HEK293 (cell line): ENCODE results near the gene WDR45B.
A peak's percentile ranks its signal among the peaks of the same experiment; 100 is the strongest.

ENCODE experiments used
- CTCF ChIA-PET: fragments of 350-600 bp; formaldehyde crosslinking; extraction: SDS; loops from one replicate; lab custom pipeline; 2021; ENCODE audit warnings: antibody characterized with exemption; lab: Yijun Ruan, JAX
- POLR2A ChIA-PET: fragments of 300-600 bp; formaldehyde crosslinking; extraction: SDS; loops from one replicate; lab custom pipeline; 2020; ENCODE audit warnings: antibody characterized with exemption, inconsistent platforms; lab: Yijun Ruan, JAX
- H3K27ac ChIP-seq: fragments of 200-500 bp; sonication (Bioruptor generic); 2 replicates; pipeline ENCODE4 v1.5.1; 2014; ENCODE audit warnings: low read depth, low read length, control low read depth, inconsistent platforms; ENCODE audit errors: extremely low read depth
- H3K36me3 ChIP-seq, 2 experiments: fragments of 200-500 bp in 1 of 2; sonication (Bioruptor generic) in 1 of 2; 1 replicate in 1 of 2; 2 replicates in 1 of 2; pipeline ENCODE4 v1.5.1; 2014 to 2017; ENCODE audit warnings: inconsistent platforms in 2 of 2, low read length in 2 of 2; ENCODE audit not compliant: control insufficient read depth in 2 of 2, insufficient read depth in 1 of 2
- H3K4me1 ChIP-seq: fragments of 200-500 bp; sonication (Bioruptor generic); 2 replicates; pipeline ENCODE4 v1.5.1; 2014; ENCODE audit warnings: mild to moderate bottlenecking, low read length, inconsistent platforms; ENCODE audit not compliant: control insufficient read depth, insufficient read depth
- H3K4me3 ChIP-seq: 2 replicates; pipeline ENCODE4 v1.5.1; 2011; ENCODE audit warnings: low read depth, mild to moderate bottlenecking, control low read depth, low read length, moderate library complexity
- H3K9me3 ChIP-seq: fragments of 200-500 bp; sonication (Bioruptor generic); 2 replicates; pipeline ENCODE4 v1.5.1; 2014; ENCODE audit warnings: low read depth, low read length, inconsistent platforms; ENCODE audit not compliant: control insufficient read depth, insufficient read depth
- GLIS2 ChIP-seq: fragments of 450-650 bp; formaldehyde crosslinking; IDR thresholded peaks from 2 replicates; pipeline ENCODE4 v1.5.1; 2016; ENCODE audit warnings: missing biosample characterization, missing genetic modification characterization
- KLF1 ChIP-seq: fragments of 450-650 bp; formaldehyde crosslinking; IDR thresholded peaks from 2 replicates; pipeline ENCODE4 v1.5.1; 2016; ENCODE audit warnings: missing biosample characterization, missing genetic modification characterization
- MYNN ChIP-seq: fragments of 450-650 bp; formaldehyde crosslinking; IDR thresholded peaks from 2 replicates; pipeline ENCODE4 v1.5.1; 2016; ENCODE audit warnings: missing biosample characterization, missing genetic modification characterization, borderline replicate concordance
- SCRT2 ChIP-seq: fragments of 450-650 bp; formaldehyde crosslinking; IDR thresholded peaks from 2 replicates; pipeline ENCODE4 v1.5.1; 2016; ENCODE audit warnings: missing biosample characterization, missing genetic modification characterization
- WT1 ChIP-seq: fragments of 450-650 bp; formaldehyde crosslinking; IDR thresholded peaks from 2 replicates; pipeline ENCODE4 v1.5.1; 2016; ENCODE audit warnings: missing biosample characterization, missing genetic modification characterization
- ZBTB21 ChIP-seq: fragments of 450-650 bp; formaldehyde crosslinking; IDR thresholded peaks from 2 replicates; pipeline ENCODE4 v1.5.1; 2017; ENCODE audit warnings: missing biosample characterization, missing genetic modification characterization
- ZEB2 ChIP-seq: fragments of 450-650 bp; formaldehyde crosslinking; IDR thresholded peaks from 2 replicates; pipeline ENCODE4 v1.5.1; 2016; ENCODE audit warnings: missing biosample characterization, missing genetic modification characterization
- ZIC2 ChIP-seq: fragments of 450-650 bp; formaldehyde crosslinking; IDR thresholded peaks from 2 replicates; pipeline ENCODE4 v1.5.1; 2016; ENCODE audit warnings: missing biosample characterization, missing genetic modification characterization
- ZNF140 ChIP-seq: fragments of 450-650 bp; formaldehyde crosslinking; IDR thresholded peaks from 2 replicates; pipeline ENCODE4 v1.5.1; 2016; ENCODE audit warnings: missing biosample characterization, missing genetic modification characterization
- ZNF16 ChIP-seq: fragments of 450-650 bp; formaldehyde crosslinking; IDR thresholded peaks from 2 replicates; pipeline ENCODE4 v1.5.1; 2016; ENCODE audit warnings: low read depth, missing biosample characterization, missing genetic modification characterization
- ZNF423 ChIP-seq: fragments of 450-650 bp; formaldehyde crosslinking; IDR thresholded peaks from 2 replicates; pipeline ENCODE4 v1.5.1; 2016; ENCODE audit warnings: missing biosample characterization, missing genetic modification characterization
- ZNF48 ChIP-seq: fragments of 450-650 bp; formaldehyde crosslinking; IDR thresholded peaks from 2 replicates; pipeline ENCODE4 v1.5.1; 2016; ENCODE audit warnings: missing biosample characterization, missing genetic modification characterization
- ZSCAN16 ChIP-seq: fragments of 450-650 bp; formaldehyde crosslinking; IDR thresholded peaks from 2 replicates; pipeline ENCODE4 v1.5.1; 2016; ENCODE audit warnings: missing biosample characterization, missing genetic modification characterization
- ZXDB ChIP-seq: fragments of 450-650 bp; formaldehyde crosslinking; IDR thresholded peaks from 2 replicates; pipeline ENCODE4 v1.5.1; 2016; ENCODE audit warnings: missing biosample characterization, missing genetic modification characterization
- TF ChIP-seq, protein P1 (sequence below): fragments of 450-650 bp; formaldehyde crosslinking; IDR thresholded peaks from 2 replicates; pipeline ENCODE4 v1.5.1; 2016; ENCODE audit warnings: missing biosample characterization, missing genetic modification characterization
- TF ChIP-seq, protein P2 (sequence below): fragments of 450-650 bp; formaldehyde crosslinking; IDR thresholded peaks from 2 replicates; pipeline ENCODE4 v1.5.1; 2016; ENCODE audit warnings: missing biosample characterization, missing genetic modification characterization, borderline replicate concordance

WDR45B gene

DNA sequence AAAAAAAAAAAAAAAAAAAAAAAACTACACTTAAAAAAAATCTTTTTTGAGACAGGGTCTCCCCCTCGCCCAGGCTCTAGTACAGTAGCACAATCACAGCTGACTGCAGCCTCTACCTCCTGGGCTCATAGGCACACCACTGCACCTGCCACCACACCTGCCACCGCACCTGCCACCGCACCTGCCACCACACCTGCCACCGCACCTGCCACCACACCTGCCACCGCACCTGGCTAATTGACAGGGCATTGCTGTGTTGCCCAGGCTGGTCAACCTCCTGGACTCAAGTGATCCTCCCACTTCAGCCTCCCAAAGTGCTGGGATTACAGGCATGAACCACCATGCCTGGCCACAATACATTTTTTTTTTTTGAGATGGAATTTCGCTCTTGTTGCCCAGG is 17.6 kb upstream of the WDR45B start:
- no peak overlapping the region for H3K27ac ChIP-seq
- no peak overlapping the region for H3K4me3 ChIP-seq
- CTCF ChIA-PET: interaction anchor here (0.6 to 0.7 kb wide), 3 partner anchors 12 to 511 kb away, joined by 3 read pairs; no protein-coding TSS in a partner anchor
- TF ChIP-seq MYNN (no peak), ZEB2 (tag by site-specific recombination) (peak; percentile 90), ZNF140 (no peak), SCRT2 (no peak)
- H3K36me3 ChIP-seq: peaks cover 0 to under 1% of the 10 kb centered on the region in 2 experiments; a peak in 1 of 3 replicates
- no peaks in the 10 kb centered on the region for H3K9me3 ChIP-seq
- POLR2A ChIA-PET: interaction anchor here (0.7 kb wide), 1 partner anchor 19 kb away, joined by 3 read pairs; no protein-coding TSS in a partner anchor
- H3K4me1 ChIP-seq: no peaks in the 10 kb centered on the region

DNA sequence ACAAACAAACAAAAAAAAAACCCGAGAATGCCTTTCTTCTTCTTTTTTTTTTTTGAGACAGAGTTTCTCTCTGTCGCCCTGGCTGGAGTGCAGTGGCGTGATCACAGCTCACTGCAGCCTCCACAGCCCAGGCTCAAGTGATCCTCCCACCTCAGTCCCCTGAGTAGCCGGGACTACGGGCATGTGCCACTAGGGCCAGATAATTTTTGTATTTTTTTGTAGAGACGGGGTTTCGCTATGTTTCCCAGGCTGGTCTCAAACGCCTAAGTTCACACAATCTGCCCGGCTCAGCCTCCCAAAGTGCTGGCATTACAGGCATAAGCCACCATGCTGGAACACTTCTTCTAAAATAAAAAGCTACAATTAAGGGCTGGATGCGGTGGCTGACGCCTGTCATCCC is 17.0 kb upstream of the WDR45B start:
- TF ChIP-seq ZXDB (tag by site-specific recombination) (no peak), ZSCAN16 (tag by site-specific recombination) (no peak), ZNF48 (tag by site-specific recombination) (no peak)
- TF ChIP-seq, protein P1, sequence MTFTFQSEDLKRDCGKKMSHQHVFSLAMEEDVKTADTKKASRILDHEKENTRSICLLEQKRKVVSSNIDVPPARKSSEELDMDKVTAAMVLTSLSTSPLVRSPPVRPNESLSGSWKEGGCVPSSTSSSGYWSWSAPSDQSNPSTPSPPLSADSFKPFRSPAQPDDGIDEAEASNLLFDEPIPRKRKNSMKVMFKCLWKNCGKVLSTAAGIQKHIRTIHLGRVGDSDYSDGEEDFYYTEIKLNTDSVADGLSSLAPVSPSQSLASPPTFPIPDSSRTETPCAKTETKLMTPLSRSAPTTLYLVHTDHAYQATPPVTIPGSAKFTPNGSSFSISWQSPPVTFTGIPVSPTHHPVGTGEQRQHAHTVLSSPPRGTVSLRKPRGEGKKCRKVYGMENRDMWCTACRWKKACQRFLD (tag by site-specific recombination): no peak
- no peak overlapping the region for H3K27ac ChIP-seq
- CTCF ChIA-PET: interaction anchor here (0.6 to 0.7 kb wide), 3 partner anchors 12 to 158 kb away, joined by 3 read pairs; no protein-coding TSS in a partner anchor
- H3K4me1 ChIP-seq: no peaks in the 10 kb centered on the region
- H3K9me3 ChIP-seq: no peaks in the 10 kb centered on the region
- POLR2A ChIA-PET: no interaction called here
- peaks cover 0 to 7% of the 10 kb centered on the region in 2 experiments; a peak in 1 of 3 replicates for H3K36me3 ChIP-seq
- H3K4me3 ChIP-seq: no peak overlapping the region

DNA sequence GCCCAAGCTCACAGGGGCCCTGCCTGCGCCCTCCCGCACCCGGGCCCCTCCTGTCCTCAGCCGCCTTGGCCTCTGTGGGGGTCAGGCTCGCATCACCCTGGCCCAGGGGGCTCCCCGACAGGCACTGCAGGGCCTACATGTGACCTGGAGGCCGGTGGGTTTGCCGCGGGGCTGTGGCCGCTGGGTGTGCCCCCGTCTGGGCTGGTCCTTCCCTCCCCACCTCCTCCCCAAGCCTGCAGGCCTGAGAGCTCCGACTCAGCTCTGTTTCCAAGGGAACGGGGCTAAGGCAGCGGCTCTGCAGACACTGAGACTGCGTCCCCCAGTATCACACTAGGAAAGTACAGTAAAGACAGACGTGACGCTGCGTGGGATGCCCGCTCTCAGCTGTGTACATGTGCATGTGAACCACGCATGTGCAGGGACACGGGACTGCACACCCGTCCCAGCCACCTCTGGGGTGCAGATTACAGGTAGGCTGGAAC is 16.5 kb upstream of the WDR45B start:
- TF ChIP-seq KLF1: peak; percentile 38
- peak; percentile 43; the same call in 1 of the 2 replicates for TF ChIP-seq GLIS2
- TF ChIP-seq ZIC2: 0 out of 2 replicates have a peak, but pooled peaks have one; percentile 29
- TF ChIP-seq WT1 (tag by site-specific recombination): no peak
- H3K9me3 ChIP-seq: no peaks in the 10 kb centered on the region
- H3K36me3 ChIP-seq: peaks cover 0 to 12% of the 10 kb centered on the region in 2 experiments; a peak in 1 of 3 replicates
- H3K4me1 ChIP-seq: no peaks in the 10 kb centered on the region
- ChIA-PET CTCF (interaction anchor here (0.6 kb wide), 1 partner anchor 159 kb away, joined by 3 read pairs; no protein-coding TSS in a partner anchor), POLR2A (interaction anchor here (0.6 kb wide), 1 partner anchor 58 kb away, joined by 3 read pairs; no protein-coding TSS in a partner anchor)
- no peak overlapping the region for H3K4me3 ChIP-seq
- no peak overlapping the region for H3K27ac ChIP-seq

DNA sequence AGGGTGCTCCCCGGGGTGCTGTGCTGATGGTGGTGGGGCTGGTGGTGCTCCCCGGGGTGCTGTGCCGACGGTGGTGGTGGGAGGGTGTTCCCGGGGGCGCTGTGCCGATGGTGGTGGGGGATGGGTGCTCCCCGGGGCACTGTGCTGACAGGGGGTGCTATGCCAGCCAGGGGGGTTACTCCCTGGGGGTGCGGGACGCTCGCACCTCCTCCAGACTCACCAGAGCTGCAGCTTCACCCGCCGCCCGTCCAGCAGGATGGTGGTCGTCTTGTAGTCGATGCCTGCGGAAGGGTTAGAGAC is 16.0 kb upstream of the WDR45B start:
- Histone ChIP-seq H3K4me3 (no peak overlapping the region), H3K27ac (no peak overlapping the region), H3K36me3 (peaks cover 0 to 17% of the 10 kb centered on the region in 2 experiments; a peak in 1 of 3 replicates), H3K9me3 (no peaks in the 10 kb centered on the region), H3K4me1 (no peaks in the 10 kb centered on the region)
- ChIA-PET POLR2A (no interaction called here), CTCF (no interaction called here)
- TF ChIP-seq ZSCAN16 (tag by site-specific recombination): no peak
- TF ChIP-seq ZNF423: peak; percentile 52; the same call in 1 of the 2 replicates
- TF ChIP-seq ZBTB21 (tag by site-specific recombination): no peak
- TF ChIP-seq ZNF16 (tag by site-specific recombination): no peak
- TF ChIP-seq, protein P2, sequence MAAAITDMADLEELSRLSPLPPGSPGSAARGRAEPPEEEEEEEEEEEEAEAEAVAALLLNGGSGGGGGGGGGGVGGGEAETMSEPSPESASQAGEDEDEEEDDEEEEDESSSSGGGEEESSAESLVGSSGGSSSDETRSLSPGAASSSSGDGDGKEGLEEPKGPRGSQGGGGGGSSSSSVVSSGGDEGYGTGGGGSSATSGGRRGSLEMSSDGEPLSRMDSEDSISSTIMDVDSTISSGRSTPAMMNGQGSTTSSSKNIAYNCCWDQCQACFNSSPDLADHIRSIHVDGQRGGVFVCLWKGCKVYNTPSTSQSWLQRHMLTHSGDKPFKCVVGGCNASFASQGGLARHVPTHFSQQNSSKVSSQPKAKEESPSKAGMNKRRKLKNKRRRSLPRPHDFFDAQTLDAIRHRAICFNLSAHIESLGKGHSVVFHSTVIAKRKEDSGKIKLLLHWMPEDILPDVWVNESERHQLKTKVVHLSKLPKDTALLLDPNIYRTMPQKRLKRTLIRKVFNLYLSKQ (tag by site-specific recombination): no peak
